NCI-H1092 (cell line): ENCODE results near the gene CNGB1.
"Not testable (repeated sequence)": the region's sequence is repeated elsewhere in the genome, so short reads cannot be mapped to it uniquely, and the experiment has no call there.

Experiments used
- DNase-seq: peaks from one replicate; lab custom pipeline; 2025; lab: John Stamatoyannopoulos, UW

The CNGB1 gene

DNA sequence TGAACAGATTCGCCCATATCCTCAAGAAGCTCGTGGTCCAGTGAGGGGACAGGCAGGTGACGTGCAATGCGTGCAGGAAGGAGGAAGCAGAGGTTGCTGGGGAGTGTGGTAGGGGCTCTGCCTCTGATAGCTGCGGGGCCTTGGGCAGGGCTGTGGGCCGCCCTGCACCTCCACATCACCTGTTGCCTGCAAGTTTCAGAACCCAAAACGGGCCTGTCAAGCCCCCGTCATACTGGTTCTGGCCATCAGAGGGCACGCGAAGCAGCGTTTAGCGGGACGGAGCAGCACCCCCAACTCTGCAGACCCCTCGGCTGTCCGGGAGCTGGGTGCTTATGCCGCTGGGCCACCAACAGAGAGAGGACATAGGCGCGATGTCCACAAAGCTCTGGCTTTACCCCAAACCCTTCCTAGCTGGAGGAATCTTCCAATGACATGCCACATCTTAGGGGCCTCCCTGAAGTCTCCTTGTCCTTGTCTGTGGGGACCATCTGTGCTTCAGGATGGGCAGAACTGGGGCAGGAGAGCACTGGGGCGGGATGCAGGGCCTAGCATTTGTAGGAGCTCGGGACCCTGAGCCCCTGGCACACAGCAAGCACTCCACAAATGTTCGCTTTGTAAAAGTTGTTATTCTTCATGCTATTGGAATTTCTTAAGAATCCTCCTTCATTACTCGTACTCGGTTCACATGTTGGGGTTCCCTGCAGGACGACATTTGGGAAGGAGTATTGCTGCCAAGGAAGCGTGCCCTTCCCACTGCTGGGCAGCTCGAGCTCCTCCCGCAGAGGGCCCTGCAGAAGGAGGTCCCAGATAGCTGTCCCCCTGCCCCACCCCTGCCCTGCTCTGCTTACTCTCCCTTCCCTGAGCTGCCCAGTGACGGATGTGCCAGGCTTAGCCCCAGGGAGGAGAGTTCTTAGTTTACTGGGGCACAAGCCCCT, 64.3 kb downstream of the CNGB1 start:
- no peak for DNase-seq

DNA sequence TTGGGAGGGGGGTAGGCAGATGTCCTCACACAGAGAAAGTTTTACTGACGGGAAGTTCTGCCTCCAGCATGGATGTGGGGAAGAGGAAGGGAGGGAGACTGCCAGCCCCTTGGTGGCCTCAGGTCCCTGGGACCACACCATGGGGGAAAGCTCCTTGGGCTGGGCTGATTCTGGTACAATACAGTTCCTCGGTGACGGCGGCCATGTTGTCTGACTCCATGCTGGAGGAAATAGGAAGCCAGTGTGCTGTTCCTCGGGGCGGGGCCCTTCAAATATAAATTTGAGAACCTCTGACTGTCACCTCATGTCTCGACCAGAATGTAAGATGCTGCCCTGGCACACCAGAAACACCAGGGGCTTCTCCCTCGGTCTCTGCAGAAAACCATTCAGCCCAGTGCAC, 66.8 kb downstream of the CNGB1 start:
- no peak for DNase-seq

DNA sequence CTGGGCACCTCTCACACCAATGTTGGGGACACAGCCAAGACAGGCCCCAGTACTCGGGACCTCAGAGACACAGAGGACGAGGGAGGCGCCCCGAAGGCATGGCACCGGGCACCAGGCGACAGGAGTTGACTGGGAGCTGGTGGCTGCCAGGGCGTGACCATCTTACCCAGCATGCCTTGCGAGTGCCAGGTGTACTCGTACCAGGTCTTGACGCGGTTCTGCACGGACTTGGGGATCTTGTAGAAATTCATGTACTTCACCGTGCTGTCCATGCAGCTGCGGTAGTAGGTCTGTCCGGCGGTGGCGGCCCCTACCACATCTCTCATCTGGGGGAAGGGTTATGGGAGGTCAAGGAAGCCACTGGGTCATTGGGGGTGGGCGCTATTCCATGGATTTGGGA, 67.3 kb downstream of the CNGB1 start:
- no peak for DNase-seq

DNA sequence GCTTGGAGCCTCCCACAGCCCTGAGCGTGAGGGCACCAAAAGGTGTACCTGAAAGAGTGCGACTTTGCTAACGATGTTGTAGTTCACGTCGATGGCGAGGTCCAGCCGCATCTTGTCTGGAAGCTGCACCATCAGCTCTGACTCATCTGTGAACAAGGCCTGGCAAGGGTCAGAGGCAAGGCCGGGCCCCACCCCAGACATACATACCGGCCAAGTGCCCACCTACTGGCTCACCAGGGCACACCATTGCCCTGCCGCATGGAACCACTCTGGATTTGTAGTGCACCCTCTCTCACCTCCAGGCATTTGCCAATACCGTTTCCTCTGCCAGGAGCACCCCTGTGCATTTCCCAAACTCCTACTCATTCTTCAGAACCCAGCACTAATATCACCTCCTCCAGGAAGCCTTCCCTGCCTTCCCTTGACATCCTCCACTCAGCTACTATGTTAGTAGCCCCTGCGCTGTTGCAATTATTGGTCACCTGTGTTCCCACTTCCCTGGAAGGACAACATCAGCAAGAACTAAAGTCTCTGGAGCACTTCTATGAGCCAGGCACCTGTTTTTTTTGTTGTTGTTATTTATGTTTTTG, 69.4 kb downstream of the CNGB1 start:
- no peak for DNase-seq

DNA sequence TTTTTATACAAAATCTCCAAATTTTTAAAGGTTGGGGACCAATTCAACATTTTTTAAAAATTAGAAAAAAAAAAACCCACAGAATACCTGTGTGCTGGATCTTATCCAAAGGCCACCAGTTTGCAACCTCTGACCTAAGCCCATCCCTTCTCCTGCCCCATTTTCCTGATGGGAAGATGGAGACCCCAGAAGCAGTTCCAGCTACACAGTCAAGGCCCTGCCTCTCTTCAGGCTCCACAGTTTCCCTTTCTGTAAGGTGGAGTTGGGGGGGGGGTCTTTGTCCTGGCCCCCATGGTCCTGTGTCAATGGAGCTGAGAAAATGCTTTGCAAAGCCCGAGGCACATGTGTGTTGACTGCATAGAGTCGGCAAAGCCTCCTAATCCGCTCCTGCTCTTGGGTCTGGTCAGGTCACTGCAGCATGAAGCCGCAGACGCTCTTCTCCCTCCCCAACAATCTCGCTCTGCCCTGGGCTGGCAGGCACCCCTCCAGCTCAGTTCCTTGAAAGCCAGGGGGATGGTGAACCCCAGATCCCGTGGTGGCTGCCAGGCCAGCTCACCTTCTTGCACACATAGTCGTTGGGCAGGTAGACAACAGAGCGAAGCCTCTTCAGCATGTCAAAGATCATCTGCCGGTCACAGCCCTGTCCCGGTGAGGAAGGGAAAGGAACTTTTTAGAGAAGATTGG, 70.0 kb downstream of the CNGB1 start:
- DNase-seq, result no peak

DNA sequence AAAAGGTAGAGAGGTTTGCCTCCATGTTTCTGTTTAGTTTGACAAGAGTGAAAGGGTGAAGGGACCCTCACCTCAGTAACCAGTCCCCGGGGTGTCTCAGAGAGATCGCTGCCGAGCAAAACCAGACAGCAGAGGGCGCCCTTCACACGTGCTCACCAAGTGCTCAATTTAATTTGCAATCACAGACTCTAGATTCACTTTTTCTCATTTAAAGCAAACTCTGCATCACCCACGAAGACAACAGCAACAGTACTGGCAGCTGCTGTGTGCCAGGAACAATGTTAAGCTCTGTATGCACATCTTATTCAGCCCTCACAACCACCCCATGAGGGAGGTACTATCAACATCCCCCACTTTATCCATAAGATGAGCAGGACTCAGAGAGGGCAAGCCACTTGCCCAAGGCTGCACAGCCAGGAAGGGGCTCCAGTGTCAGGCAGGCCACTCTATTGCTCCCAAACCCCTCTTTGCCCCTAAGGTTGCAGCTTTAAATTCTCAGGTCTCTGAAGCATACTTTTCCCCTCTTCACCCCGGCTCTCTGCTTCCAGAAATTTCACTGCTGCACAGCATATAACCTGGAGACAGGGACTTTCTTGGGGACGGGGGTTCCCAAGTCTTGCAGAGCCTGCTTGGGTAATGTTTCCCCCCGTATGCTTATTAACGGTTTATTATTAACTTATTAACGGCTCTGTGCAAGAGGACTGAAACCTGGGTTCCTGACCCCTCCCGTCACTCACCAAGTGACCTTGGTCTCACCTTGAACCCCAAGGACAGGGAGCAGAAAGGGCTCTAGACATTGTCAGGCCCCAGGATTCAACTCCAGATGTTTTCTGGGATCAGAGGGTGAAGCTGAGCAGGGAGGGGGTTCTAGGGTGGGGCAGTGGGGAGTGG, 70.9 kb downstream of the CNGB1 start:
- peak; percentile 51 for DNase-seq

DNA sequence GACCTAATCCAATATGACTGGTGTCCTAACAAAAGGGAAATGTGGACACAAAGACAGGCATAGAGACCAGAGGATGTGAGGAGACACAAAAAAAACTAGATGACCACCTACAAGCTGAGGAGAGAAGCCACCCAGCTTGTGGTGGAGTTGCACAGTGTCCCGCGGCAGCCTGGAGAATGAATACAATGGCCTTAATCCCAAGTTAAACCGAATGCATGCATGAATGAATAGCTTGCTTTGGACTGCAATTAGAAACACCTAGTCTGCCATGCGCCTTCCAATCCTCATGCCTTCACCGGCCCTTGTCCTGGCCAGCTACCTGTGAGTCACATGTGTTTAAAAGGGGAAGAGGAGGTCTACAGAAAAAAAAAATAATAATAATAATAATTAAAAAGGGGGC, 72.0 kb downstream of the CNGB1 start:
- no peak for DNase-seq

DNA sequence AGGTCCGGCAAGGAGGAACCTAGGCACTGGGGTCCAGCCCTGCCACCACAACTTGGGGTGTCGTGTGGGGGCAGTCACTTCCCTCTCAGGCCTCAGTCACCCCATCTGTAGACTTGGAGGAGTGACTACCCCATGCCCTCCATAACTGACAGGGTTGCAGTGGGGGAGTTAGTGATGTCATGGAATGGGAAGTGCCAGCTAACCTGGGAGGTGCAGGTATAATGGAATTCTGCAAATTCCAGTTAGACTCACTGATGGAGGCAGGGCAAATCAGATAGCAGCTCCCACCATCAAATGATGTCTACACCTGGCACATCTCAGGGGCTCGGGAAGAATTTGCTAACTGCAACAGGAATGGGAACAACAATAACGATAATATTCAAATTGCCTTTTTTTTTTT, 72.9 kb downstream of the CNGB1 start:
- no peak for DNase-seq

DNA sequence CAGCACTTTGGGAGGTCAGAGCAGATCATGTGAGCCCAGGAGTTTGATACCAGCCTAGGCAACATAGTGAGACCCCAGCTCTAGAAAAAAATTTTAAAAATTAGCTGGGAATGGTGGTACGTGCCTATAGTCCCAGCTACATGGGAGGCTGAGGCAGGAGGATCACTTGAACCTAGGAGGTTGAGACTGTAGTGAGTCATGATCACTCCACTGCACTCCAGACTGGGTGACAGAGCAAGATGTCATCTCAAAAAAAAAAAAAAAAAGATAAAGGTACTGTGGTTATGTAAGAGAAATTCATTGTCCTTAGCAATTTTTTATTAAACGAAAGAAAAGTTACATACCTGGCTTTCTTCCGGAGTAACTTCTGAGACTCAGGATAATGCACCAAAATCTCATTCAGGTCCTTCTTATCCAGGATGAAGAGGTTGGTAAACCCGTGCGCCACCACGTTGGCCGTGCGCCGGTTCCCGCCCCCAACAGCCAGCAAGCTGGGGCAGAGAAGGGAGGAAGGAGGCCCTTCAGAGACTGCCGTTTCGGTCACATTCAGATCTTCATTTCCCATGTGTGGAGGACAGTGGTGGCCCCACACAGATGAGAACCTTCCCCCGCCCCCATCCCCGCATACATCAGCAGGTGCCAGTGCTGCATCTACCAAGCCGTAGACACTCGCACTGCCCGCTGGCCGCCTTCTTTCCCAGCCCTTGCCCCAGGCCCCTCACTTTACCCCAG, 73.7 kb downstream of the CNGB1 start:
- DNase-seq, result no peak

DNA sequence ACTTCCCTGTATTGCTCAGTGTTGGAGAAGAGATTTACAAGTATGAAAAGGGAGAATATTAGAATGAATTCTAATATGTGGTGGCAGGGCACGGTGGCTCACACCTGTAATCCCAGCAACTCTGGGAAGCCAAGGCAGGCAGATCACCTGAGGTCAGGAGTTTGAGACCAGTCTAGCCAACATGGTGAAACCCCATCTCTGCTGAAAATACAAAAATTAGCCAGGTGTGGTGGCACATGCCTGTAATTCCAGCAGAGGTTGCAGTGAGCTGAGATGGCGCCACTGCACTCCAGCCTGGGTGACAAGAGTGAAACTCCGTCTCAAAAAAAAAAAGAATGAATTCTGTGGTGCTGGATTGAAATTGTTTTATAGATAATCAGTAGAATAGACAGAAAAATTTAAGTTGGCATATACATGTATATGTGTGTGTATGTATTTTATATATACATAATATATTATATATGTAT, 75.8 kb downstream of the CNGB1 start:
- DNase-seq, result not testable (repeated sequence)

DNA sequence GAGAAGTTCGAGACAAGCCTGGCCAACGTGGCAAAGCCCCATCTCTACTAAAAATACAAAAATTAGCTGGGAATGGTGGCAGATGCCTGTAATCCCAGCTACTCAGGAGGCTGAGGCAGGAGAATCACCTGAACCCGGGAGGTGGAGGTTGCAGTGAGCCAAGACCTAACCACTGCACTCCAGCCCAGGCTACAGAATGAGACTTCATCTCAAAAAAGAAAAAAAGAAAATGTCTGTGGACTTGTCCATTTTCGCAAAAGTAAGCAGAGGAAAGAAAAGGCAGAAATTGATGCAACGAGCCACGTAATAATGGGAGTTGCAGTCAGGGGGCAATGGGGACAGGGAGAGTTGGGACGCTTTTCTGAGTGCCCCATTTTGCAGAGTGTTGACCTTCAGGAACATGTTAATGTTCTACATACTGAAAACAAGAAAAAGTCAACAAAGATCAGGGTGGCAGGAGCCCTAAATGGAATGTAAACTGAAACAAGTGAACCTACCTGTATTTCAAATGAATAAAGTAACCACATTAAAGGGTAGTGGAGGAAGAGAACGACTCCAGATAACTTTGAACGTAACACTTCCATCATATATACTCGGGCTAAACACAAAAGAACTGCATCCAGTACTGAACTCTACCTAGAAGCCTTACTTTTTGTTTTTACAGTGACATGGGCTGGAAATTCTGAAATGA, 76.4 kb downstream of the CNGB1 start:
- no peak for DNase-seq

DNA sequence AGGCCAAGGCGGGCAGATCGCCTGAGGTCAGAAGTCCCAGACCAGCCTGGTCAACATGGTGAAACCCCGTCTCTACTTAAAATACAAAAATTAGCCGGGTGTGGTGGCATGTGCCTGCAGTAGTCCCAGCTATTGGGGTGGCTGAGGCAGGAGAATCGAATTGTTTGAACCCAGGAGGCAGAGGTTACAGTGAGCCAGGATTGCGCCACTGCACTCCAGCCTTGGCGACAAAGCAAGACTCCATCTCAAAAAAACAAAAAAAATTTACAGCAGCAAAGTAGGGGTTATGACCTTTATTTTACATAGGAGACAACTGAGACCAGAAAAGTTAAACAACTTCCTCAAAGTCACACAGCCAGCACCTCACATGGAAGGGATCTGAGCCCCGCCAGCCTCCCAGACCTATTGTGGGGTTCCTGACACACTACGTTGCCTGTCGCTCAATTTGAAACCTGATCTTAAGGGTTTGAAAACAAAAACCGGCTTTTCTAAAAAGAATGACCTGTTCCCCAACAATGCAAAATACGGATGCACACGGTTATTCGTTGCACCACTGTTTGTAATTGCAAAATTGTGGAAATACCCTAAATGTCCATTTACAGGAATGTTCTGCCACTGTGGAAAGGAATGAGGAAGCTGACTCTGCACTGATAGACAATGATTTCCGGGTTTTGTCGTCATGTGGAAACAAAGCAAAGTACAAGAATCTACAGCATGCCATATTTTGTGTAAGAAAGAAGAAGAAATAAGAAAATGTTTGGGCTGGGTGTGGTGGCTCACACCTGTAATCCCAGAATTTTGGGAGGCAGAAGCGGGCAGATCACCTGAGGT, 77.2 kb downstream of the CNGB1 start:
- DNase-seq, result no peak

DNA sequence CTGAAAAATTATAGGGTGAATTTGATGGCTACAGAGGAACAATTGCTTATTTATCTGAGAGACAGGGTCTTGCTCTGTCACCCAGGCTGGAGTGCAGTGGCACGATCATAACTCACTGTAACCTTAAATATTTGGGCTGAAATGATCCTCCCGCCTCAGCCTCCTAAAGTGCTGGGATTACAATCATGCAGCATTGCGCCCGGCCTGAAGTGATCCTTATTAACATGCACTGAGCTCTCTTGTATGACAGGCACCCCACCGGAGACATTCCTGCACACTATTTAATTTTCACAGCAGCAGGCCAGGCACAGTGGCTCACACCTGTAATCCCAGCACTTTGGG, 77.7 kb downstream of the CNGB1 start:
- DNase-seq, result no peak

DNA sequence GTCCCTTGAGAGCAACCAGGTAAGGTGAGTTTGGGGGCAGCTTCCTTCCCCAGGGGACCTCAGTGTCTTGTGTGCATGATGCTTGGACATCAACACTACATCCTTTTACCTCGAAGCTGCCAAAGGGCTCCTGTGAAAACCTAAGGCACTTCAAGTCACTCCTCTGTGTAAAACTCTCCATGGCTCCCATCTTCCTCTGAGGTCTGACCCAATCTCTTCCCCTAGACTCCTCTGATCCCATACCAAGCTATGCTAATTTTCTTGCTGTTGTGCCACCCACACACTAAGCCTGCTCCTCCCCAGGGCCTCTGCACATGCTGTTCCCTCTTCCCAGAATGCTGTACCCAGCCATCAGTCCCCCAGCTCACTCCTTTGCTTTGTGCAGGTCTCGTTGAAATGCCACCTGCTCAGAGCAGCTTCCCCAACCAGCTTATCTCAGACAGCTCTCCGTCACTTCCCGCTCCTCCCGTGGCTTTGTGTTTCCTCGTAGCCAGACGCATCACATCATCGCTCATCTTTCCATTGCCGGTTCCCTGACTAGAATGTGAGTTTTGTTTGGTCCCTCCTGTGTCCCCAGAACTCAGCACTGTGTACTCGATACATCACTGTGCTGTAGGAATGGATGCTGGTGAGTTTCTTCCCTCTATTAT, 78.4 kb downstream of the CNGB1 start:
- no peak for DNase-seq

DNA sequence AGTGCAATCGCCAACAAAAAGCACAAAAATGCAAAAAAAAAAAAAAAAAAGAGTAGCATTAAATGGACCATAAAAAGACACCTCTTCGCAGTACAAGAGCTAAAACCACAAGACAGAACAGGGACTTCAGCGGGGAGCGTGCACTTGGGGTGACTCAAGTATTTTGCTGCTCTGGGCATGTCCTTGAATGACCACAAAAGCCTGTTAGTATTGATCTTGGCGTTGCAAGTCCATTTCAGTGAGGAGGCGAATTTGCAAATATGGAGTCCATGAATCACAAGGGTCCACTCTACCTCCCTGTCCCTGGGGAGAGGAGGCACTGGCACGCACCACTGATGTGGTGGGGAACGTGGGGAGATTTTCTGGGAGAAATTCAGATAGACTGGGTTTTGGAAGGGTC, 78.9 kb downstream of the CNGB1 start:
- no peak for DNase-seq

DNA sequence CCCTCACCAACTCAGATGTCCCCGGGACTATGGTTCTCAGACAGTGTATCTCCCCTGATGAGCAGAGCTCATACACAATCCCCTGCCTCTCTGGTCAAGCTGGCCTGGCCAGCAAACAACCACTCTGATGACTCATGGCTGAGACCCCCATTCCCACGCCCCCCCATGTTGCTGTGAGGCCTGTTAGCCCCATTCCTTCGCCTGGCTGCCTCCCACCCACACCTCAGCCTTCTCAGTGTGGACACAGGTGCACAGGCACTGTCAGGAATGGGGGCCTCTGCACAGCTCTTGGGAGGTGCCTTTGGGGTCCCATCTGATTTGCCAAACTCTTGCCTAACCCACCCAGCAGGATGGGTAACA, 80.2 kb downstream of the CNGB1 start:
- DNase-seq, result no peak

DNA sequence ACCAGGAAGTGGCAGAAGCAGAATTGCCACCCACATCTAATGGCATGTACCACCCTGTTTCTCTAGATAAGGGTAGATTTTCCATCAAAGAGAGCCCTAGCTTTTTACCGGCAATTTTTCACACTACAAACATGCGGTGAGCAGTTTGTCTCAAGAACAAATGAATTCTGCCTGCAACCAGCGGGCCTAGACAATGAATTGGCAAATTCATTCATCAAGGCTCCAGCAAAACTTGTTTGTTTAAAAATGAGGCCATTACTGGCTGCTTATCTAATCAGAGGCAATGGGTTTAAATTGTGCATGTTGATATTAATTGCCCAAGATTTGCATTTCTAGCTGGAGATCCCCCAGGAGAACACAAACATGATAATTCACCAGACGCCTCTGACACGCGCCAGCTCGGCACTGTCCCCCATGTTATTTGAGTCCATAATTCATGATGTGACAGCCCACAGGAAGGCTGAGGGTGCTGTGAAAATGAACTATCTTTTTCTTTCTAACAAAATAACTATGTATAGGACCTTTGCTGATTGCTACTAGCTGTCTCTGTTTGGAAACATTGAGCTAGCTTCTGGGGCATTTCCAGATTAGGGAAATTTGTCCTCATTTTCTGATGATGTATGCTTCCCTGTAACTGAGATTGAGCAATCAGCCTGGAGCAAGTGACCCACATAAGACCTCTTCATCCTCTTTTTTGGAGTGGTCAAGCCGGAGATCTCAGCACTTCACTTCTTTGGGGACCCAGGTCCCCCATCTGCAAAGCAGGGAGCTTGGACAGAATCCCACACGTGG, 80.8 kb downstream of the CNGB1 start:
- no peak for DNase-seq

DNA sequence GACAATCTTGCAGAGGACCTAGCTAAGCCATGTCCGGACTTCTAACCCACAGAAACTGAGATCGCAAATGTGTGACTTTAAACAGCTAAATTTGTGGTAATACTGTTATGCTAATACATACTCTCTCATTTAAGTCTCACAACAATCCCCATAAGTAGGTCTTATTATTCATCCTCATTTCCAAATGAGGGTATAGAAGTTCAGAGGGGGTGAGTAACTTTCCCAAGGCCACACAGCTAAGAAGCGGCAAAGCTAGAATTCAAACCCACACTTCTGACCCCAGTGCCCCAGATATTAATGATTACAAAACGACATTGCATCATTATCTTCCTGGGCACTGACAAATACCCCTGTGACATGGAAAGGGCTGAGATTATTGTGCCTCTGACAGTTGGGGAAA, 81.4 kb downstream of the CNGB1 start:
- no peak for DNase-seq

DNA sequence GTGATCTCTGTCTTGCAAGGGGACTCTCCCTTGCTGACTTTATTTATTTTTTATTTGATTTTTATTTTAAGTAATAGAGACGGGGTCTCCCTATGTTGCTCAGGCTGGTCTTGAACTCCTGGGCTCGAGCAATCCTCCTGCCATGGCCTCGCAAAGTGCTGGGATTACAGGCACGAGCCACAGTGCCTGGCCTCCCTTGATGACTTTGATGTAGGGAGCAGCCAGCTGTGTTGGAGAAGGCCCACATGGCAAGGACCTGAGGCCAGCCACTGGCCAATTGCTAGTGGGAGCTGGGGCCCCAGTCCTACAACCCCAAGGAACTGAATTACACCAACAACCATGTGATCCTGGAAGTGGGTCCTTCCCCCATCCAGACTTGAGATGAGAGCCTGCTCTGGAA, 81.8 kb downstream of the CNGB1 start:
- no peak for DNase-seq
